HL-60/S4 (cell line): ENCODE measurements around the gene MAST4.

ENCODE experiments used
- in situ Hi-C: fragments of 300-500 bp; cut with MboI; formaldehyde crosslinking; loops from 2 replicates; pipeline ENCODE4 v1.14.3; 2022; ENCODE audit warnings: low sequenced_read_pairs

MAST4 gene

DNA sequence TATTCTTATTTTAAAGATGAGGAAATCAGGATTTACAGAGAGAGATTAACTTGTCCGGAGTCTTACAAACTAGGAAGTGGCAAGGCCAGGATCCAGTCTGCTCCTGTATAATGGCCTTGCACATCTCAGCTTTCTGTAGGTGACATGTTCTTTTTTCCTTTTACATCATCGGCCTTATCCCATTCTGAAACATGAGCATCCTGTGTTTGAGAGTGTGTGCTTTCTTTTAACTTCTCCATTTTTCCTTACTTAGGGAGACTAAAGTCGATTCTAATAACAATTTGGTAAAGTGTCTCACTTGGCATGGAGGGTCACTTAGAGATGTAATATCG is 385.8 kb downstream of the MAST4 start:
- in situ Hi-C loops: no loop called here

GRCh38 chr5:66982470-66982869 is 386.3 kb downstream of the MAST4 start:
- in situ Hi-C loops: no loop called here

DNA sequence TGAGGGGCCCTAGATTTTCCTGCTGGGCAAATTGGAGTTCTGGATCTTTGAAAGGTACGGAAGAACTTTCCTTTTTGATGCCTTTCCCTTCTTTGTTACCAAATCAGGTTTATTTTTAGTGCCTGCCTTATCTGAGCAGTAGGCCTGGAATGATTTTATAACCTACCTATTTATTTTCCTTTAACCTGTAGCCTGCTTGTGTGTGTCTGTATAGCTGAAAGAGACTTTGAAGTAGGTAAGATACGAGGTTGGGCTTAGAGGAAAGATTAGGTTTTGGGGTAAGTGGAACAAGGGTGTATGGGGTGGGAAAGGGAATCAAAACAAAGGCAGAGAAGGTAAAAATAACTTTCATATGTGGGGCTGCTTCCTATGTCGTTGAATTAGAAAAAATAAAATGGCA is 389.2 kb downstream of the MAST4 start:
- in situ Hi-C loops: no loop called here

DNA sequence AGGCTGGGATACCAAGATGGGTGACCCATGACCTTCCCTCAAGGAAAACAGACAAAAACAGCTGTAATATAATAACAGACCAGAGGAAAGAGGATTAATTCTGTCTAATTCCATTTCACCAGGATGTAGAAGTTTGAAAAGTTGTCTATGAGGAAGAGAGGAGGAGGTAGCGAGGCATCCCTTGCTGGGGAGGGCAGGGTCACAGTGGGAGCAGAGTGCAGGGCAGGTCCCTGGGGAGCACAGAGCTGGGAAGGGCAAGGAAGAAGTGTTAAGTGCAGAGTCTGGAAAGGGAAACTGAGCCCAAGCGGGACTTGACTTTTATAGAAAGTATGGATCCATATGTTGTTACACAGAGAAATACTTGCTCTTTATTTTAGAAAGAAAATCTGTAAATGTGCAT is 389.8 kb downstream of the MAST4 start:
- in situ Hi-C loops: no loop called here

DNA sequence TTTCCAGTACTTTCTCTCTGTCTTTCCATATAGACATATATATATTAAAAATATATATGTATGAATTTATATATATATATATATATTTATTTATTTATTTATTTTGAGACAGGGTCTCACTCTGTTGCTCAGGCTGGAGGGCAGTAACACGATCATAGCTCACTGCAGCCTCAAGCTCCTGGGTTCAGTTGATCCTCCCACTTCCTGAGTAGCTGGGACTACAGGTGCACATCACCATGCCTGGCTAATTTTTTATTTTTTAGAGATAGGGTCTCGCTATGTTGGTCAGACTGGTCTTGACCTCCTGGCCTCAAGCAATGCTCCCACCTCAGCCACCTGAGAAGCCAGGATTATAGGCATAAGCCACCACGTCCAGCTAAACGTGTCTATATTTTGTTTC is 390.3 kb downstream of the MAST4 start:
- in situ Hi-C loops: no loop called here

DNA sequence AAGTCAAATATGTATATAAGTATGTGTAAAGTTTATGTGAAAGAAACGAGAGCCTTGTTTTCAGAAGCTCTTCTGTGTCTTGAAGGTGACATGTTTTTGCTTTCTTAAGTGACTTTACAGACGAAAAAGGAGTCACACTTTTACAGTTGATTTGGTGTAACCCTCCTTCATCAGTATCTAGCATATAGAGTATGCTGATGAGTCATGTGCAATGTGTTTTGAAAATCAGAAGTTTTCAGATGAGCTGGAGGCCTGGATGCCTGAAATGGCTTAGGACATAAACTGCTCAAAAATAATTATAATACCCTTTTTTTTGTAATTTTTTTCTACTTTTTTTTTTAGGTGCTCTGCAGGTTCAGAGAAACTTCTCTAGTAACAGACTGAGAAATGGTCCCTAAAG is 390.9 kb downstream of the MAST4 start:
- in situ Hi-C loops: no loop called here

GRCh38 chr5:66987540-66987939 is 391.3 kb downstream of the MAST4 start:
- in situ Hi-C loops: no loop called here

- in situ Hi-C loops: no loop called here
Measured at GRCh38 chr5:66987949-66988838, 392.0 kb downstream of the MAST4 start.

DNA sequence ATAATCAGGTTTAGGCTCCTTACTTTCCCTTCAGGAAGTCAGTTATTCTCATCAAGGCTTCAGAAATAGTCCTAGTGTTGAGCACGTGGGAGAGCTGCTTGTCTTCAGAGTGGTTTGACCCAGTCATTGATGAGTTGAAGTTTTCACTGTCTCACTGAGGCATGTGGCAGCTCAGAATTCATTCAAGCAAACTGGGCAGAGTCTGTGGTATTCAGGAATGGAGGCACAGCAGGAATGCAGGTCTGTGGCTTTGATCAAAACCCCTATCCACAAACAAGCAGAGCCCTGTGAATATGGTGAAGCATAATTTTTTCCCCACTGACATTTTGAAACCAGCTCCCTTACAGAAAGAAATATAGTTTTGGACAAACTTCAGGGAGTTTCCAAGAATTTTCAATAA is 393.1 kb downstream of the MAST4 start:
- in situ Hi-C loops: no loop called here

DNA sequence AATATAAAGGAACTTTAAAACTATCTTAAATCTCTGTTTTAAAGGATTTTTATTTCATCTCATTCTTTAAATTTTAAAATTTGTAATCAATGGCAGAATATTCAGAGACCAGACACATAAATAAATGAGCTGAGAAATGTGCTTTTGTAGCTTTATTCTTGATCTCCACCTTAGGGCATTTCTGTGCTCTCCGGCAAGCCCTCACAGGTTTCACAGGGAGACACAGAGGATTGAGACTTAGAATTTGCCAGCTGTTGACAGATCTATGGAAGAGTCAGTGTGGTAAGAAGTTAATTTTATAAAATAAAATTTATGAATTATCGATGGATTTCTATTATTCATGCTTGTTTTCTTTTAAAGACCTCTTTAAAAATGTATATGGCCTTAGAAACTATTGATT is 393.6 kb downstream of the MAST4 start:
- in situ Hi-C loops: no loop called here

DNA sequence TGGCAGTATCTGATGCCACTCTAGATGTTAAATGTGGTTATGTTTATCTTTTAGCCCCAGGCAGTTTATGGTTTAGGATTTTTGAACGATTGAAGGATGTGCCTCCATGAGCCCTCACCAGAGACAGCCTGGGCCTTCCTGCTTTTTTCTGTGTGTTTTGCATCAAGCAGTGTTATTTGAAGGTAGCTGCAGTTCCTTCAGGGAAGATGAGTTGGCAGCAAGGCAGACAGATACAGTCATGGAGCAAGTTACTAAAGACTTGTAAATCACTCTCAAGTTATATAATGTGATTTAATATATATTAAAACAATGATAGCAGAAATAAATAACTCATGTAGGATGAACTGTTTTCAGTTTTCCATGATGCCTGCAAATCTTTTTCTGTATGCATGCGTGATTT is 395.6 kb downstream of the MAST4 start:
- in situ Hi-C loops: no loop called here

- in situ Hi-C loops: no loop called here
Measured at GRCh38 chr5:66992547-66992946, 396.4 kb downstream of the MAST4 start.

GRCh38 chr5:66993448-66993847 is 397.3 kb downstream of the MAST4 start:
- in situ Hi-C loops: no loop called here

GRCh38 chr5:66993882-66994281 is 397.7 kb downstream of the MAST4 start:
- in situ Hi-C loops: no loop called here

GRCh38 chr5:66994790-66995189 is 398.6 kb downstream of the MAST4 start:
- in situ Hi-C loops: no loop called here

DNA sequence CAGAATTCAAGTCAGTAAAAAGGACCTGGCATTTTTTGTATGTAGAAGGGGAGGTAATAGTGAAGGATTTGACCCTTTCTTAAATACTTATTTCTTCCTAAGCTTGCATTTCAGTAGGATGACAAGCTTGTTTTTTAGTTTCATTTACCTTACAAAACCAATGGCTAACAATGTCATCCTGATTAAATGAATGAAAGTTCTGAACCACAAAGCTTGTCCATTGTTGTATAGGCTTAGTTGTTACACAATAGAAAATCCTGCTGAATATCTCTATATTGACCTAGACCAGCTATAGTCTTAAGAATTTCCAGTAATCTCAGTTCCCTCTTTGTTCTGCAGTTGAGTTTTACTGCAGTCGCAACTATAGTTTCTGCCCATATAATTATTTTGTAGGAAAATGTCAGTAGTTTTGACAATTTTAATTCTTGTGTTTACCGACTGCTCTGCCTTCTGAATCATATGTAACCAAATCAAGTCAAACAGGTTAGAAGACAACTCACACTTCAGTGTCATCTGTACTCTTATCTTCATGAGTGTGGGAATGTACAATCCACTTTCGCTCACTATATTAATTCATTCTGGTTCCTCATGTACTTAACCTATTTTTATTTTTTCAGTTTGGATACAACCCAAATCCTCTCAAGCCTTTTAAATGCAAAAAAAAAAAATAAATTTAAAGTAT is 404.7 kb downstream of the MAST4 start:
- in situ Hi-C loops: no loop called here

GRCh38 chr5:67002832-67003684 is 406.9 kb downstream of the MAST4 start:
- in situ Hi-C loops: no loop called here

- in situ Hi-C loops: no loop called here
Measured at GRCh38 chr5:67003685-67003934, 407.4 kb downstream of the MAST4 start.

- in situ Hi-C loops: no loop called here
Measured at GRCh38 chr5:67003935-67004729, 407.9 kb downstream of the MAST4 start.

DNA sequence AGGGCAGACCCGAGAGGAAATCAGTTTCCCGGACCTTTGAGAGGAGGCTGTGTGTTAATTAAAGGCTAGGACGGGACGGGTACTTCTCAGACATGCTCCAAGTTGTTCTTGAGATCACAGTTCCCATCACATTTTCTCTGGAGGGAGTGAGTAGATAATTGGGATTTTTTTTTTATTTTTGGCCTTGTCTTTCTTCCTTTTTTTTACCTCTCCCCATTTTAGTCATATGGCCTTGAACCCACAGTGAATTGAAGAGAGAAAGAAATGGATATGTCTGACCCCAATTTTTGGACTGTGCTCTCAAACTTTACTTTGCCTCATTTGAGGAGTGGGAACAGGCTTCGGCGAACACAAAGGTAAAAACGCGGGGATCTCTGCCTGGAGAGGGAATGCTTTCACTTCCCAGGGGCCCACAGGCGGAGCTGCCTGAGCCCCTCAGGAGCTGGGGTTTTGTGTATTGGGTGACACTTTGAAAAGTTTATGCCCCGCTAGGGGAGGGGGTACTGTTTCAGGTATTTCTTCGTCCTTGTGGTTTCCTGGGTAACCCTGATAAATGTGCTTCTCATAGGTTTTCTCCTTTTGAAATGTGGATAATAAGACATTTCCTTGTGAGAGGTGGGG is 408.6 kb downstream of the MAST4 start:
- in situ Hi-C loops: no loop called here
